Measurements from ENCODE around the gene IFI16. TPM values are rescaled to one million over a fixed set of nuclear protein-coding genes. Genes with fewer than 3 reads are reported as not detected.
A peak's percentile ranks its signal among the peaks of the same experiment; 100 is the strongest.

Gene IFI16
- total and polyA plus RNA-seq, 10 of the 15 experiments (the other 5 are each of a cell fraction or from before 2014, with no cell fraction given), result 120 to 375 (median 188) TPM

- TF ChIP-seq REST (IDR thresholded peaks at IDR 0.05; ENCODE audit: low read depth, low read length), result no peak
- TF ChIP-seq IRF5 (IDR thresholded peaks at IDR 0.05; ENCODE audit: borderline replicate concordance), result no peak
- TF ChIP-seq FOS (IDR thresholded peaks at IDR 0.05; ENCODE audit: borderline replicate concordance, extremely low read depth, insufficient read length), result no peak
- TF ChIP-seq NR2C2 (IDR thresholded peaks at IDR 0.05; ENCODE audit: borderline replicate concordance, control insufficient read depth, insufficient read length, low read depth), result no peak
- TF ChIP-seq CUX1 (IDR thresholded peaks at IDR 0.05; ENCODE audit: insufficient replicate concordance, low read depth, low read length), result no peak
- TF ChIP-seq SPI1 (IDR thresholded peaks at IDR 0.05; ENCODE audit: borderline replicate concordance, insufficient read depth, low read depth, low read length), result no peak
- TF ChIP-seq SP1 (IDR thresholded peaks at IDR 0.05; ENCODE audit: low read depth, low read length), result peak; percentile 70
- no peak for TF ChIP-seq ZZZ3 (IDR thresholded peaks at IDR 0.05; ENCODE audit: control insufficient read depth, insufficient read length, low read depth)
- TF ChIP-seq FOXK2 (IDR thresholded peaks at IDR 0.05), result no peak
- TF ChIP-seq EP300 (IDR thresholded peaks at IDR 0.05; ENCODE audit: borderline replicate concordance in 1 of 2, control insufficient read depth in 1 of 2, low read depth in 2 of 2, low read length in 2 of 2), result peak; percentile 44 to 47; a peak in 2 of 4 replicates
- TF ChIP-seq ZBTB40 (IDR thresholded peaks at IDR 0.05; ENCODE audit: borderline replicate concordance), result 0 out of 2 replicates have a peak, but pooled peaks have one; percentile 49
Measured at GRCh38 chr1:159077120-159077961, 67.6 kb downstream of the IFI16 start (continued).
